ENCODE data around the gene PAXIP1. TPM values are rescaled to one million over a fixed set of nuclear protein-coding genes. Genes with fewer than 3 reads are reported as not detected.

The PAXIP1 gene
- total and polyA plus RNA-seq, 2 donors (not counting 3 experiments of a cell fraction or from before 2014, with no cell fraction given) = 10.0 to 15.8 TPM

- no peak overlapping the region for H2AFZ ChIP-seq (ENCODE audit: low read depth, low read length)
- no peaks in the 10 kb centered on the region for H3K9me3 ChIP-seq (replicated peaks; ENCODE audit: control insufficient read depth, insufficient read depth, low read length)
- H3K4me1 ChIP-seq (ENCODE audit: control insufficient read depth, extremely low read depth, insufficient read depth, low read length) = no peaks in the 10 kb centered on the region
- ChIA-PET CTCF (no interaction called here), POLR2A (no interaction called here)
- H3K4me3 ChIP-seq (replicated peaks in 1 of 3; ENCODE audit: insufficient read depth in 1 of 3, low read depth in 1 of 3, low read length in 3 of 3) = no peak overlapping the region
- dilution Hi-C loops (cut with MboI; ENCODE audit: extremely low pct_ligation_motif_present, low sequenced_read_pairs) = no loop called here
- no TSS peak for BruUV-seq (replicated peaks)
- no peaks in the 10 kb centered on the region for H3K27me3 ChIP-seq (ENCODE audit: control insufficient read depth in 2 of 2, insufficient read depth in 2 of 2, low read length in 2 of 2)
- no peak overlapping the region for H3K4me2 ChIP-seq (ENCODE audit: insufficient read depth, low read length)
- intact Hi-C loops (cut with micrococcal nuclease) = no loop called here
- TF ChIP-seq GATA2 (IDR thresholded peaks at IDR 0.05; ENCODE audit: insufficient read depth, insufficient read length, low read depth, low read length) (no peak), POLR2A (IDR thresholded peaks at IDR 0.05; ENCODE audit: low read depth, low read length) (no peak), JUN (IDR thresholded peaks at IDR 0.05; ENCODE audit: borderline replicate concordance, insufficient read depth, insufficient read length, low read depth) (no peak), MYC (IDR thresholded peaks at IDR 0.05; ENCODE audit: low read depth, low read length) (no peak), MAX (IDR thresholded peaks at IDR 0.05; ENCODE audit: insufficient read depth, insufficient read length) (no peak), POLR2AphosphoS5 (IDR thresholded peaks at IDR 0.05; ENCODE audit: insufficient read depth, low read depth, low read length) (no peak), EZH2 (IDR thresholded peaks at IDR 0.05; ENCODE audit: borderline replicate concordance, low read depth, low read length, severe bottlenecking) (no peak), FOS (IDR thresholded peaks at IDR 0.05; ENCODE audit: borderline replicate concordance, insufficient read depth, low read length) (no peak)
- TF ChIP-seq, protein P1, sequence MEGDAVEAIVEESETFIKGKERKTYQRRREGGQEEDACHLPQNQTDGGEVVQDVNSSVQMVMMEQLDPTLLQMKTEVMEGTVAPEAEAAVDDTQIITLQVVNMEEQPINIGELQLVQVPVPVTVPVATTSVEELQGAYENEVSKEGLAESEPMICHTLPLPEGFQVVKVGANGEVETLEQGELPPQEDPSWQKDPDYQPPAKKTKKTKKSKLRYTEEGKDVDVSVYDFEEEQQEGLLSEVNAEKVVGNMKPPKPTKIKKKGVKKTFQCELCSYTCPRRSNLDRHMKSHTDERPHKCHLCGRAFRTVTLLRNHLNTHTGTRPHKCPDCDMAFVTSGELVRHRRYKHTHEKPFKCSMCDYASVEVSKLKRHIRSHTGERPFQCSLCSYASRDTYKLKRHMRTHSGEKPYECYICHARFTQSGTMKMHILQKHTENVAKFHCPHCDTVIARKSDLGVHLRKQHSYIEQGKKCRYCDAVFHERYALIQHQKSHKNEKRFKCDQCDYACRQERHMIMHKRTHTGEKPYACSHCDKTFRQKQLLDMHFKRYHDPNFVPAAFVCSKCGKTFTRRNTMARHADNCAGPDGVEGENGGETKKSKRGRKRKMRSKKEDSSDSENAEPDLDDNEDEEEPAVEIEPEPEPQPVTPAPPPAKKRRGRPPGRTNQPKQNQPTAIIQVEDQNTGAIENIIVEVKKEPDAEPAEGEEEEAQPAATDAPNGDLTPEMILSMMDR (IDR thresholded peaks at IDR 0.05; ENCODE audit: extremely low read depth in 1 of 2, insufficient read depth in 1 of 2, low read depth in 1 of 2, low read length in 2 of 2) = no peak
- no peak overlapping the region for H3K9ac ChIP-seq (replicated peaks; ENCODE audit: extremely low read depth, insufficient read depth, low read length)
- FAIRE-seq = no peak
- DNase-seq (ENCODE audit: low read depth, low spot score) = no peak
- no peaks in the 10 kb centered on the region for H3K79me2 ChIP-seq (ENCODE audit: control insufficient read depth, insufficient read depth, low read length)
- H4K20me1 ChIP-seq (replicated peaks; ENCODE audit: control insufficient read depth, extremely low read depth, insufficient read depth, low read length) = no peaks in the 10 kb centered on the region
- no peak overlapping the region for H3K27ac ChIP-seq (ENCODE audit: insufficient read depth, low read depth, low read length)
- peaks cover 11 to 13% of the 10 kb centered on the region in 2 experiments for H3K36me3 ChIP-seq (ENCODE audit: control insufficient read depth in 2 of 2, extremely low read depth in 1 of 2, insufficient read depth in 2 of 2, low read length in 2 of 2)
- no peaks in the 10 kb centered on the region for H3K9me1 ChIP-seq (replicated peaks; ENCODE audit: control insufficient read depth, extremely low read depth, insufficient read depth, low read length)
Observed at GRCh38 chr7:154960063-154960790, 42.7 kb downstream of the PAXIP1 start.
